HepG2 (cell line): ENCODE measurements around the gene NTN5. TPM values are rescaled to one million over a fixed set of nuclear protein-coding genes. Genes with fewer than 3 reads are reported as not detected.

Experiments
- CSRNP1 ChIP-seq: sonication (generic); formaldehyde crosslinking; IDR thresholded peaks from 2 replicates; pipeline ENCODE4 v1.8.1; 2023; ENCODE audit warnings: mild to moderate bottlenecking, missing genetic modification reagents
- CSRNP2 ChIP-seq: sonication (generic); formaldehyde crosslinking; conservative IDR thresholded peaks from 2 replicates; pipeline ENCODE4 v1.8.0; 2022; ENCODE audit warnings: low read depth, missing genetic modification reagents
- FOSL2 ChIP-seq: sonication (generic); formaldehyde crosslinking; IDR thresholded peaks from 2 replicates; pipeline ENCODE4 v1.4.0; 2020; ENCODE audit warnings: missing genetic modification reagents
- FOXK1 ChIP-seq: sonication (generic); formaldehyde crosslinking; IDR thresholded peaks from 2 replicates; pipeline ENCODE4 v1.4.0; 2020; ENCODE audit warnings: low read depth, missing genetic modification reagents, borderline replicate concordance
- HDAC6 ChIP-seq: fragments of 200-600 bp; sonication (generic); IDR thresholded peaks from 2 replicates; pipeline ENCODE4 v1.7.0; 2017; ENCODE audit warnings: mild to moderate bottlenecking, antibody characterized with exemption, low read length, low read depth
- KLF12 ChIP-seq: sonication (generic); formaldehyde crosslinking; IDR thresholded peaks from 2 replicates; pipeline ENCODE4 v1.4.0; 2020; ENCODE audit warnings: missing genetic modification reagents, borderline replicate concordance
- MEIS2 ChIP-seq: sonication (generic); formaldehyde crosslinking; IDR thresholded peaks from 2 replicates; pipeline ENCODE4 v1.9.0; 2021; ENCODE audit warnings: mild to moderate bottlenecking, missing genetic modification reagents
- MIXL1 ChIP-seq: IDR thresholded peaks from 2 replicates; pipeline ENCODE4 v1.6.1; 2016
- MTERF4 ChIP-seq: sonication (generic); formaldehyde crosslinking; IDR thresholded peaks from 2 replicates; pipeline ENCODE4 v1.8.0; 2023; ENCODE audit warnings: mild to moderate bottlenecking, missing genetic modification reagents
- POLR2A ChIP-seq, 2 experiments: IDR thresholded peaks; 2 replicates each; pipeline ENCODE4 v1.6.1; 2011; ENCODE audit warnings: low read depth in 2 of 2, low read length in 2 of 2, mild to moderate bottlenecking in 1 of 2, moderate library complexity in 1 of 2; ENCODE audit not compliant: insufficient read depth in 1 of 2
- RFXAP ChIP-seq: sonication (generic); formaldehyde crosslinking; IDR thresholded peaks from 2 replicates; pipeline ENCODE4 v1.4.0; 2020; ENCODE audit warnings: missing genetic modification reagents, borderline replicate concordance
- SP5 ChIP-seq: IDR thresholded peaks from 2 replicates; pipeline ENCODE4 v1.6.1; 2016; ENCODE audit warnings: low read depth, borderline replicate concordance
- TAF15 ChIP-seq: fragments of 200-400 bp; formaldehyde crosslinking; IDR thresholded peaks from one replicate; pipeline ENCODE4 v1.6.1; 2018; ENCODE audit warnings: mild to moderate bottlenecking, low read depth, low read length; ENCODE audit not compliant: poor library complexity, severe bottlenecking
- TEF ChIP-seq: sonication (generic); formaldehyde crosslinking; IDR thresholded peaks from 2 replicates; pipeline ENCODE4 v1.5.0; 2020; ENCODE audit warnings: missing genetic modification reagents
- TRIM24 ChIP-seq: sonication (generic); formaldehyde crosslinking; IDR thresholded peaks from 2 replicates; pipeline ENCODE4 v1.8.0; 2022; ENCODE audit warnings: mild to moderate bottlenecking, missing genetic modification reagents
- ZBTB7B ChIP-seq: sonication (generic); formaldehyde crosslinking; IDR thresholded peaks from 2 replicates; pipeline ENCODE4 v1.4.0; 2020; ENCODE audit warnings: missing genetic modification reagents
- ZNF30 ChIP-seq: sonication (generic); formaldehyde crosslinking; IDR thresholded peaks from 2 replicates; pipeline ENCODE4 v1.5.0; 2020; ENCODE audit warnings: mild to moderate bottlenecking, missing genetic modification reagents
- ZNF317 ChIP-seq: sonication (generic); formaldehyde crosslinking; IDR thresholded peaks from 2 replicates; pipeline ENCODE4 v1.5.0; 2020; ENCODE audit warnings: mild to moderate bottlenecking, missing genetic modification reagents
- ZNF678 ChIP-seq: sonication (generic); formaldehyde crosslinking; IDR thresholded peaks from 2 replicates; pipeline ENCODE4 v1.4.0; 2020; ENCODE audit warnings: mild to moderate bottlenecking, missing genetic modification reagents
- ZNF687 ChIP-seq: sonication (generic); formaldehyde crosslinking; IDR thresholded peaks from 2 replicates; pipeline ENCODE4 v1.5.1; 2020; ENCODE audit warnings: mild to moderate bottlenecking, missing genetic modification reagents, moderate library complexity
- ZNF891 ChIP-seq: sonication (generic); formaldehyde crosslinking; IDR thresholded peaks from 2 replicates; pipeline ENCODE4 v1.5.0; 2020; ENCODE audit warnings: mild to moderate bottlenecking, missing genetic modification reagents
- polyA plus RNA-seq, 8 experiments: library from polyadenylated mRNA; depleted of rRNA in 3 of 8; stranded (reverse) in 7 of 8; unstranded in 1 of 8; fragments of >200 nt; fragmentation: Illumina TruSeq in 4 of 8; extraction: Trizol in 4 of 8; gene quantifications; 2 replicates each; pipeline versions ENCODE4 v1.2.1 to v1.2.3, GENCODE V29; 2011 to 2016; ENCODE audit warnings: low read depth in 4 of 8, missing spikeins in 1 of 8, mixed read lengths in 1 of 8; ENCODE audit not compliant: insufficient read depth in 1 of 8
- total RNA-seq, 5 experiments: library from RNA; depleted of rRNA; stranded (reverse); fragments of >200 nt; fragmentation: Illumina TruSeq; extraction: Trizol; gene quantifications; 2 replicates each; pipeline ENCODE4 v1.2.3, GENCODE V29; 2016; ENCODE audit warnings: low read depth in 1 of 5

Gene NTN5
- total and polyA plus RNA-seq, 2 of the 13 experiments (the other 11 are each of a cell fraction or from before 2014, with no cell fraction given) = 0.05 TPM; not detected in 1

- TF ChIP-seq MTERF4 (CRISPR knock-in tag) (no peak), ZNF687 (CRISPR knock-in tag) (peak; percentile 97), ZNF891 (CRISPR knock-in tag) (no peak), KLF12 (CRISPR knock-in tag) (no peak), ZNF30 (CRISPR knock-in tag) (0 out of 2 replicates have a peak, but pooled peaks have one; percentile 49), RFXAP (CRISPR knock-in tag) (0 out of 2 replicates have a peak, but pooled peaks have one; percentile 34), ZNF317 (CRISPR knock-in tag) (no peak), TRIM24 (no peak), CSRNP1 (CRISPR knock-in tag) (peak; percentile 40; the same call in 1 of the 2 replicates), CSRNP2 (CRISPR knock-in tag) (no peak), SP5 (peak; percentile 63; the same call in 1 of the 2 replicates), HDAC6 (no peak), TAF15 (no peak), FOXK1 (CRISPR knock-in tag) (no peak), ZNF678 (CRISPR knock-in tag) (0 out of 2 replicates have a peak, but pooled peaks have one; percentile 31), MEIS2 (CRISPR knock-in tag) (no peak), MIXL1 (CRISPR knock-in tag) (no peak), TEF (no peak), POLR2A (IDR thresholded peaks at IDR 0.05; ENCODE audit: insufficient read depth in 1 of 2, low read depth in 2 of 2, low read length in 2 of 2) (peak; percentile 18 to 31; a peak in 1 of 4 replicates), ZBTB7B (CRISPR knock-in tag) (0 out of 2 replicates have a peak, but pooled peaks have one; percentile 22), FOSL2 (CRISPR knock-in tag) (peak; percentile 11; the same call in 1 of the 2 replicates)
Measured at GRCh38 chr19:48627201-48627864, 45.5 kb downstream of the NTN5 start (continued).
